IPS DF 4.7 (cell line): ENCODE results near the gene MAGI1.

Experiments
- DNase-seq: peaks from one replicate; pipeline ENCODE4 v3.0.0-alpha.2; 2013; ENCODE audit warnings: low spot score; ENCODE audit errors: extremely low read depth

The MAGI1 gene

GRCh38 chr3:66014651-66015050 is 24.1 kb downstream of the MAGI1 start:
- no peak for DNase-seq

GRCh38 chr3:66014056-66014455 is 24.7 kb downstream of the MAGI1 start:
- no peak for DNase-seq

GRCh38 chr3:66012711-66013110 is 26.0 kb downstream of the MAGI1 start:
- no peak for DNase-seq

- DNase-seq: peak; percentile 22
These were observed 27.7 kb downstream of the MAGI1 start for GRCh38 chr3:66010739-66011655.

GRCh38 chr3:66010348-66010738 is 28.4 kb downstream of the MAGI1 start:
- DNase-seq: no peak

- no peak for DNase-seq
These were observed 34.5 kb downstream of the MAGI1 start for GRCh38 chr3:66004244-66004643.

- DNase-seq: no peak
These were observed 37.1 kb downstream of the MAGI1 start for GRCh38 chr3:66001626-66002025.

GRCh38 chr3:66000506-66000905 is 38.2 kb downstream of the MAGI1 start:
- DNase-seq: no peak

GRCh38 chr3:65999606-66000005 is 39.1 kb downstream of the MAGI1 start:
- DNase-seq: no peak

- DNase-seq: no peak
These were observed 42.1 kb downstream of the MAGI1 start for GRCh38 chr3:65996589-65996988.

- DNase-seq: no peak
These were observed 43.2 kb downstream of the MAGI1 start for GRCh38 chr3:65995515-65995914.

- DNase-seq: no peak
These were observed 43.7 kb downstream of the MAGI1 start for GRCh38 chr3:65995030-65995429.

- no peak for DNase-seq
These were observed 45.4 kb downstream of the MAGI1 start for GRCh38 chr3:65993134-65993900.

GRCh38 chr3:65992106-65992505 is 46.6 kb downstream of the MAGI1 start:
- no peak for DNase-seq

GRCh38 chr3:65988411-65989180 is 50.1 kb downstream of the MAGI1 start:
- no peak for DNase-seq

GRCh38 chr3:65986285-65986684 is 52.4 kb downstream of the MAGI1 start:
- DNase-seq: no peak

GRCh38 chr3:65984975-65985374 is 53.7 kb downstream of the MAGI1 start:
- no peak for DNase-seq

GRCh38 chr3:65983100-65983499 is 55.6 kb downstream of the MAGI1 start:
- DNase-seq: no peak

- no peak for DNase-seq
These were observed 59.0 kb downstream of the MAGI1 start for GRCh38 chr3:65979731-65980130.

GRCh38 chr3:65979162-65979561 is 59.6 kb downstream of the MAGI1 start:
- DNase-seq: no peak

- no peak for DNase-seq
These were observed 60.6 kb downstream of the MAGI1 start for GRCh38 chr3:65978116-65978515.

- DNase-seq: no peak
These were observed 63.7 kb downstream of the MAGI1 start for GRCh38 chr3:65975032-65975431.
